K562 (cell line): ENCODE data around the gene HMGN3. TPM values are rescaled to one million over a fixed set of nuclear protein-coding genes. Genes with fewer than 3 reads are reported as not detected.

Source experiments
- ARID1B ChIP-seq: fragments of 450-650 bp; IDR thresholded peaks from 2 replicates; pipeline ENCODE4 v1.6.1; 2016; ENCODE audit warnings: antibody characterized with exemption, mild to moderate bottlenecking, inconsistent platforms
- ATF7 ChIP-seq: fragments of 450-650 bp; IDR thresholded peaks from 2 replicates; pipeline ENCODE4 v1.7.1; 2014; ENCODE audit warnings: mild to moderate bottlenecking, moderate library complexity
- CHD1 ChIP-seq: fragments of 200-600 bp; sonication (generic); IDR thresholded peaks from one replicate; pipeline ENCODE4 v1.6.1; 2012; ENCODE audit warnings: mild to moderate bottlenecking, moderate library complexity, low read length, inconsistent platforms
- E2F3 ChIP-seq: fragments of 250-450 bp; sonication (Bioruptor Pico); IDR thresholded peaks from 2 replicates; pipeline ENCODE4 v1.4.0; 2020; ENCODE audit warnings: mild to moderate bottlenecking
- GABPB2 ChIP-seq: fragments of 250-450 bp; sonication (Bioruptor Pico); conservative IDR thresholded peaks from 2 replicates; pipeline ENCODE4 v1.5.1; 2021; ENCODE audit warnings: mild to moderate bottlenecking
- HNRNPK ChIP-seq: fragments of 200-400 bp; formaldehyde crosslinking; IDR thresholded peaks from one replicate; pipeline ENCODE4 v1.6.1; 2018; ENCODE audit warnings: mild to moderate bottlenecking, low read depth, low read length; ENCODE audit not compliant: poor library complexity, severe bottlenecking
- NR2C2 ChIP-seq, 2 experiments: fragments of 200-800 bp in 1 of 2; sonication (Bioruptor generic) in 1 of 2; sonication (generic) in 1 of 2; formaldehyde crosslinking in 1 of 2; IDR thresholded peaks; 2 replicates each; pipeline versions ENCODE4 v1.6.1 to v1.8.0; 2016 to 2022; ENCODE audit warnings: mild to moderate bottlenecking in 1 of 2, missing compliant biosample characterization in 1 of 2, missing genetic modification characterization in 1 of 2, missing genetic modification reagents in 1 of 2
- PTBP1 ChIP-seq: fragments of 200-400 bp; formaldehyde crosslinking; IDR thresholded peaks from 2 replicates; pipeline ENCODE4 v1.6.1; 2017; ENCODE audit warnings: low read depth, low read length
- SMARCC2 ChIP-seq: fragments of 450-650 bp; IDR thresholded peaks from 2 replicates; pipeline ENCODE4 v1.6.1; 2017; ENCODE audit warnings: antibody characterized with exemption, moderate library complexity, mild to moderate bottlenecking, low read depth
- SP1 ChIP-seq: sonication (generic); formaldehyde crosslinking; IDR thresholded peaks from 2 replicates; pipeline ENCODE4 v1.8.1; 2022; ENCODE audit warnings: mild to moderate bottlenecking, missing genetic modification reagents
- STAT5B ChIP-seq: fragments of 250-450 bp; sonication (Bioruptor Pico); IDR thresholded peaks from 2 replicates; pipeline ENCODE4 v1.8.0; 2021; ENCODE audit warnings: mild to moderate bottlenecking, inconsistent platforms
- THAP7 ChIP-seq: fragments of 250-450 bp; sonication (Bioruptor Pico); IDR thresholded peaks from 2 replicates; pipeline ENCODE4 v1.5.0; 2021
- ZNF140 ChIP-seq: fragments of 250-450 bp; sonication (Bioruptor Pico); IDR thresholded peaks from 2 replicates; pipeline ENCODE4 v1.8.0; 2021; ENCODE audit warnings: moderate library complexity, mild to moderate bottlenecking, inconsistent platforms
- ZNF253 ChIP-seq: fragments of 250-450 bp; sonication (Bioruptor Pico); conservative IDR thresholded peaks from 2 replicates; pipeline ENCODE4 v1.6.1; 2021; ENCODE audit warnings: mild to moderate bottlenecking
- ZNF398 ChIP-seq: fragments of 250-450 bp; sonication (Bioruptor Pico); IDR thresholded peaks from 2 replicates; pipeline ENCODE4 v1.8.0; 2021; ENCODE audit warnings: moderate library complexity, mild to moderate bottlenecking, inconsistent platforms
- ZNF668 ChIP-seq: fragments of 250-450 bp; sonication (Bioruptor Pico); IDR thresholded peaks from 2 replicates; pipeline ENCODE4 v1.8.0; 2022; ENCODE audit warnings: mild to moderate bottlenecking, inconsistent platforms
- polyA plus RNA-seq, 8 experiments: library from polyadenylated mRNA; depleted of rRNA in 4 of 8; stranded (reverse) in 5 of 8; unstranded in 3 of 8; fragments of >200 nt; fragmentation: Nextera tagmentation in 2 of 8; fragmentation: Illumina TruSeq in 1 of 8; extraction: Ambion mirVana in 2 of 8; extraction: Trizol in 1 of 8; gene quantifications; 2 replicates each; pipeline versions ENCODE4 v1.2.1 to v1.2.3, GENCODE V29; 2011 to 2014; ENCODE audit warnings: inconsistent platforms in 1 of 8, missing spikeins in 1 of 8
- total RNA-seq, 7 experiments: library from RNA; depleted of rRNA in 6 of 7; stranded (reverse); fragments of >200 nt in 6 of 7; fragmentation: Illumina TruSeq in 2 of 7; extraction: Trizol in 2 of 7; gene quantifications; 2 replicates each; pipeline versions ENCODE4 v1.2.1 to v1.2.3, GENCODE V29; 2011 to 2021; ENCODE audit warnings: low replicate concordance in 1 of 7
- TF ChIP-seq, protein P1 (sequence below): sonication (generic); formaldehyde crosslinking; IDR thresholded peaks from 2 replicates; pipeline ENCODE4 v1.8.0; 2022; ENCODE audit warnings: mild to moderate bottlenecking, missing genetic modification reagents
- TF ChIP-seq, protein P2 (sequence below): fragments of 450-650 bp; formaldehyde crosslinking; IDR thresholded peaks from 2 replicates; pipeline ENCODE4 v1.4.0; 2020; ENCODE audit warnings: mild to moderate bottlenecking, moderate library complexity
- TF ChIP-seq, protein P3 (sequence below): fragments of 200-800 bp; sonication (Bioruptor generic); IDR thresholded peaks from 2 replicates; pipeline ENCODE4 v1.6.1; 2017; ENCODE audit warnings: missing genetic modification characterization, missing compliant biosample characterization

The HMGN3 gene
- total and polyA plus RNA-seq, 9 of the 15 experiments (the other 6 are each of a cell fraction or from before 2014, with no cell fraction given), result 42.1 to 154 (median 88.1) TPM

- TF ChIP-seq, protein P1, sequence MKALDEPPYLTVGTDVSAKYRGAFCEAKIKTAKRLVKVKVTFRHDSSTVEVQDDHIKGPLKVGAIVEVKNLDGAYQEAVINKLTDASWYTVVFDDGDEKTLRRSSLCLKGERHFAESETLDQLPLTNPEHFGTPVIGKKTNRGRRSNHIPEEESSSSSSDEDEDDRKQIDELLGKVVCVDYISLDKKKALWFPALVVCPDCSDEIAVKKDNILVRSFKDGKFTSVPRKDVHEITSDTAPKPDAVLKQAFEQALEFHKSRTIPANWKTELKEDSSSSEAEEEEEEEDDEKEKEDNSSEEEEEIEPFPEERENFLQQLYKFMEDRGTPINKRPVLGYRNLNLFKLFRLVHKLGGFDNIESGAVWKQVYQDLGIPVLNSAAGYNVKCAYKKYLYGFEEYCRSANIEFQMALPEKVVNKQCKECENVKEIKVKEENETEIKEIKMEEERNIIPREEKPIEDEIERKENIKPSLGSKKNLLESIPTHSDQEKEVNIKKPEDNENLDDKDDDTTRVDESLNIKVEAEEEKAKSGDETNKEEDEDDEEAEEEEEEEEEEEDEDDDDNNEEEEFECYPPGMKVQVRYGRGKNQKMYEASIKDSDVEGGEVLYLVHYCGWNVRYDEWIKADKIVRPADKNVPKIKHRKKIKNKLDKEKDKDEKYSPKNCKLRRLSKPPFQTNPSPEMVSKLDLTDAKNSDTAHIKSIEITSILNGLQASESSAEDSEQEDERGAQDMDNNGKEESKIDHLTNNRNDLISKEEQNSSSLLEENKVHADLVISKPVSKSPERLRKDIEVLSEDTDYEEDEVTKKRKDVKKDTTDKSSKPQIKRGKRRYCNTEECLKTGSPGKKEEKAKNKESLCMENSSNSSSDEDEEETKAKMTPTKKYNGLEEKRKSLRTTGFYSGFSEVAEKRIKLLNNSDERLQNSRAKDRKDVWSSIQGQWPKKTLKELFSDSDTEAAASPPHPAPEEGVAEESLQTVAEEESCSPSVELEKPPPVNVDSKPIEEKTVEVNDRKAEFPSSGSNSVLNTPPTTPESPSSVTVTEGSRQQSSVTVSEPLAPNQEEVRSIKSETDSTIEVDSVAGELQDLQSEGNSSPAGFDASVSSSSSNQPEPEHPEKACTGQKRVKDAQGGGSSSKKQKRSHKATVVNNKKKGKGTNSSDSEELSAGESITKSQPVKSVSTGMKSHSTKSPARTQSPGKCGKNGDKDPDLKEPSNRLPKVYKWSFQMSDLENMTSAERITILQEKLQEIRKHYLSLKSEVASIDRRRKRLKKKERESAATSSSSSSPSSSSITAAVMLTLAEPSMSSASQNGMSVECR (CRISPR knock-in tag), result no peak
- TF ChIP-seq NR2C2 (CRISPR knock-in tag; IDR thresholded peaks at IDR 0.05) (no peak), NR2C2 (tag; IDR thresholded peaks at IDR 0.05) (peak; percentile 64; the same call in 1 of the 2 replicates), CHD1 (no peak), ZNF253 (CRISPR knock-in tag) (no peak), THAP7 (CRISPR knock-in tag) (no peak), ZNF398 (CRISPR knock-in tag) (no peak), PTBP1 (no peak), ARID1B (0 out of 2 replicates have a peak, but pooled peaks have one; percentile 17), SP1 (CRISPR knock-in tag) (0 out of 2 replicates have a peak, but pooled peaks have one; percentile 28), HNRNPK (no peak), E2F3 (CRISPR knock-in tag) (no peak), GABPB2 (CRISPR knock-in tag) (no peak), ZNF668 (CRISPR knock-in tag) (no peak), ATF7 (peak; percentile 37), STAT5B (CRISPR knock-in tag) (no peak), ZNF140 (CRISPR knock-in tag) (no peak), SMARCC2 (no peak)
- TF ChIP-seq, protein P2, sequence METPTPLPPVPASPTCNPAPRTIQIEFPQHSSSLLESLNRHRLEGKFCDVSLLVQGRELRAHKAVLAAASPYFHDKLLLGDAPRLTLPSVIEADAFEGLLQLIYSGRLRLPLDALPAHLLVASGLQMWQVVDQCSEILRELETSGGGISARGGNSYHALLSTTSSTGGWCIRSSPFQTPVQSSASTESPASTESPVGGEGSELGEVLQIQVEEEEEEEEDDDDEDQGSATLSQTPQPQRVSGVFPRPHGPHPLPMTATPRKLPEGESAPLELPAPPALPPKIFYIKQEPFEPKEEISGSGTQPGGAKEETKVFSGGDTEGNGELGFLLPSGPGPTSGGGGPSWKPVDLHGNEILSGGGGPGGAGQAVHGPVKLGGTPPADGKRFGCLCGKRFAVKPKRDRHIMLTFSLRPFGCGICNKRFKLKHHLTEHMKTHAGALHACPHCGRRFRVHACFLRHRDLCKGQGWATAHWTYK (CRISPR knock-in tag), result no peak
- TF ChIP-seq, protein P3, sequence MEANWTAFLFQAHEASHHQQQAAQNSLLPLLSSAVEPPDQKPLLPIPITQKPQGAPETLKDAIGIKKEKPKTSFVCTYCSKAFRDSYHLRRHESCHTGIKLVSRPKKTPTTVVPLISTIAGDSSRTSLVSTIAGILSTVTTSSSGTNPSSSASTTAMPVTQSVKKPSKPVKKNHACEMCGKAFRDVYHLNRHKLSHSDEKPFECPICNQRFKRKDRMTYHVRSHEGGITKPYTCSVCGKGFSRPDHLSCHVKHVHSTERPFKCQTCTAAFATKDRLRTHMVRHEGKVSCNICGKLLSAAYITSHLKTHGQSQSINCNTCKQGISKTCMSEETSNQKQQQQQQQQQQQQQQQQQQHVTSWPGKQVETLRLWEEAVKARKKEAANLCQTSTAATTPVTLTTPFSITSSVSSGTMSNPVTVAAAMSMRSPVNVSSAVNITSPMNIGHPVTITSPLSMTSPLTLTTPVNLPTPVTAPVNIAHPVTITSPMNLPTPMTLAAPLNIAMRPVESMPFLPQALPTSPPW (CRISPR knock-in tag), result peak; percentile 52
Observed at GRCh38 chr6:79233611-79234149, 802 bp downstream of the HMGN3 start (continued).
